Measurements from ENCODE around the gene RHNO1.

DNA sequence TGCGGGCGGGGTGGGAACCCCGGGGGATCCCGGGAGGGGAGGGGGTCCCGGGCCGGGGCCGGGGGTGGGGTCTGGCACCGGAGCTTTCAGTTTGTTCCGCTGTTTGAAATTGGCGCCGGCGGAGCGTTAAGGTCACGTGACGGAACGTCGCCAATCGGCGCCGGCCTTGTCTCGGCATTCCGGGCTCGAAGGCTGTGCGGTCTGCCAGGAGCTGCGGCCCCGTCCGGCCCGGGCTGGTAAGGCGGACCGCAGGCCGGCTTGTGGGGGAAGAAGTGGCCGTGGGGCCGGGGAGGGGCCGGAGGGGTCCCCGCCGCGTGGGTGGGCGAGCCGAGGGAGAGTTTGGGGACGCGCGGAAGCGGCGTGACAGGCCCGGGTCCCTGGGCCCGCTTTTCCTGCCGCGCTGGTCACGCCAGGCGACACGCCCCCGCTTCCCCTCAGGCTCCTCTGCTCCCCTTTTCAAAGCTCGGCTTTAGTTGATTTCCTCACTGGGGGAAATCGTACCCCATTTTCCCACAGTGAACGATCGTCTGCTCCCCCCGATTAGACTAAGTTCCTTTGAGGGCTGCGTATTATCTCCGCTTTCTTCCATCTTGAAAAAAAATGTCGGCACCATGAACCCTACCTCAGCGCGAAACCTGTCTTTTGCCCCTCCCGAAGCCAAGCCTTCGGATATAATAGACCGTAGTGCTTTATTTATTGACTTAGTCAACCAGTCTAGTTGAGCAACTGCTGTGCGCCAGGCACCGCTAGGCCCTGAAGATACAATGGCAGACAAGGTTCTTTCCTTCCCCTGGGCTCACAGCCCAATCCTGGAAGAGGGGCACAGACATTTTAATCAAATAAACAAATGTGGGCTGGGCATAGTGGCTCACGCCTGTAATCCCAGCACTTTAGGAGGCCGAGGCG is at the start of gene RHNO1, which contains the start of gene FOXM1:
- TF ChIP-seq, protein P1, sequence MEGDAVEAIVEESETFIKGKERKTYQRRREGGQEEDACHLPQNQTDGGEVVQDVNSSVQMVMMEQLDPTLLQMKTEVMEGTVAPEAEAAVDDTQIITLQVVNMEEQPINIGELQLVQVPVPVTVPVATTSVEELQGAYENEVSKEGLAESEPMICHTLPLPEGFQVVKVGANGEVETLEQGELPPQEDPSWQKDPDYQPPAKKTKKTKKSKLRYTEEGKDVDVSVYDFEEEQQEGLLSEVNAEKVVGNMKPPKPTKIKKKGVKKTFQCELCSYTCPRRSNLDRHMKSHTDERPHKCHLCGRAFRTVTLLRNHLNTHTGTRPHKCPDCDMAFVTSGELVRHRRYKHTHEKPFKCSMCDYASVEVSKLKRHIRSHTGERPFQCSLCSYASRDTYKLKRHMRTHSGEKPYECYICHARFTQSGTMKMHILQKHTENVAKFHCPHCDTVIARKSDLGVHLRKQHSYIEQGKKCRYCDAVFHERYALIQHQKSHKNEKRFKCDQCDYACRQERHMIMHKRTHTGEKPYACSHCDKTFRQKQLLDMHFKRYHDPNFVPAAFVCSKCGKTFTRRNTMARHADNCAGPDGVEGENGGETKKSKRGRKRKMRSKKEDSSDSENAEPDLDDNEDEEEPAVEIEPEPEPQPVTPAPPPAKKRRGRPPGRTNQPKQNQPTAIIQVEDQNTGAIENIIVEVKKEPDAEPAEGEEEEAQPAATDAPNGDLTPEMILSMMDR (IDR thresholded peaks at IDR 0.05), result peak in 2 of 6 experiments; percentile 11 to 13
- peak in 2 of 4 donors; percentile 58 to 83 for TF ChIP-seq POLR2A (IDR thresholded peaks at IDR 0.05)

Measured in esophagus squamous epithelium (tissue), 4 donors.